Heart left ventricle (tissue), 16 donors: ENCODE data around the gene MVB12B. TPM values are rescaled to one million over a fixed set of nuclear protein-coding genes. Genes with fewer than 3 reads are reported as not detected.
"Not testable (repeated sequence)": the region's sequence is repeated elsewhere in the genome, so short reads cannot be mapped to it uniquely, and the experiment has no call there.

Experiments
- ATAC-seq, 4 donors: fragments of 200-7000 bp; cut with Tn5 transposase; one replicate each; pipeline ENCODE4 v1.9.1; 2020 to 2022; ENCODE audit warnings: moderate library complexity in 4 of 4, mild to moderate bottlenecking in 3 of 4, moderate number of reproducible peaks in 1 of 4
- DNase-seq, 5 donors: peaks; one replicate each; pipeline ENCODE4 v3.0.0-alpha.2; 2020
- H3K27ac ChIP-seq, 12 donors: fragments of 200-600 bp; sonication (generic) in 4 of 12; one replicate each; pipeline versions ENCODE4 v1.5.0 to v1.8.0; 2016 to 2022; ENCODE audit warnings: mild to moderate bottlenecking in 2 of 12
- H3K27me3 ChIP-seq, 9 donors: fragments of 200-600 bp; sonication (generic) in 2 of 9; one replicate each; pipeline versions ENCODE4 v1.5.1 to v1.8.0; 2016 to 2022; ENCODE audit warnings: mild to moderate bottlenecking in 3 of 9
- H3K36me3 ChIP-seq, 9 donors: fragments of 200-600 bp; sonication (generic) in 2 of 9; one replicate each; pipeline versions ENCODE4 v1.5.0 to v1.8.0; 2018 to 2022; ENCODE audit warnings: mild to moderate bottlenecking in 2 of 9
- H3K4me1 ChIP-seq, 12 donors: fragments of 200-600 bp; sonication (generic) in 4 of 12; one replicate each; pipeline versions ENCODE4 v1.5.0 to v1.8.0; 2016 to 2022; ENCODE audit warnings: mild to moderate bottlenecking in 3 of 12
- H3K4me3 ChIP-seq, 12 donors: fragments of 200-600 bp; sonication (generic) in 4 of 12; one replicate each; pipeline versions ENCODE4 v1.5.0 to v1.8.0; 2017 to 2022; ENCODE audit warnings: mild to moderate bottlenecking in 9 of 12, moderate library complexity in 4 of 12
- H3K9me3 ChIP-seq, 12 donors: fragments of 200-600 bp; sonication (generic) in 4 of 12; one replicate each; pipeline versions ENCODE4 v1.5.0 to v1.8.0; 2016 to 2022; ENCODE audit warnings: mild to moderate bottlenecking in 1 of 12
- POLR2A ChIP-seq, 2 donors: fragments of 450-650 bp; IDR thresholded peaks; one replicate each; pipeline ENCODE4 v1.6.1; 2017; ENCODE audit warnings: antibody characterized with exemption in 2 of 2, mild to moderate bottlenecking in 2 of 2, moderate library complexity in 2 of 2
- WGBS, 4 donors: extraction: QIAGEN DNeasy Blood & Tissue Kit in 2 of 4; methylation state at CpG; one replicate each; pipeline versions ENCODE4 v1.1.5 to v1.1.7; 2013 to 2018; 5-methylcytosine and 5-hydroxymethylcytosine counted together
- intact Hi-C, 10 donors: fragments of 100-400 bp; cut with DNase I; formaldehyde crosslinking; loops; one replicate each; pipeline versions ENCODE4 v1.11.1 to v1.14.2; 2022
- polyA plus RNA-seq, 2 donors: library from polyadenylated mRNA; stranded (reverse); fragments of 200-250 nt; gene quantifications; one replicate each; pipeline ENCODE4 v1.2.3, GENCODE V29; 2013
- total RNA-seq, 9 donors: library from RNA; depleted of rRNA in 2 of 9; stranded (reverse); fragments of >200 nt in 2 of 9; fragmentation: NEBNext Ultra II Directional in 3 of 9; extraction: Animal tissue kit (Norgen Biotek cat#: 25700) in 3 of 9; gene quantifications; one replicate each; pipeline versions ENCODE4 v1.1.0 to v1.2.4, GENCODE V29; 2016 to 2023
- TF ChIP-seq, protein P1 (sequence below), 12 donors: fragments of 200-600 bp; sonication (generic) in 4 of 12; IDR thresholded peaks; one replicate each; pipeline versions ENCODE4 v1.5.0 to v1.8.0; 2018 to 2022; ENCODE audit warnings: antibody characterized with exemption in 12 of 12, mild to moderate bottlenecking in 5 of 12
- donor health status: ischemic (EF 13 %, LVEDD 7.1; RV severe dilation, severe dysfunction).
- donor health status: healthy with polysubstance abuse.
- donor health status: DM: no; HTN: yes; CAD: no.
- donor health status: DM: no; HTN: no; CAD: no.
- donor health status: ischemic (EF 25% LVEDD 6.9; RV normal size, moderate dysfunction).
- donor health status: ischemic (EF 25% LVEDD 5.7; RV mildly dilated, moderate dysfunction).
- donor health status: healthy.
- donor health status: DM: yes; HTN: yes; CAD: no.
- donor health status: ischemic (EF 35%, LVEDD 5.7; RV mildly dilated, moderate dysfunction).
- donor health status: nonischemic (EF 11% LVEDD 7.7; RV severe dilation, severe dysfunction).
- donor health status: DM: yes; HTN: yes; CAD: no.
- donor health status: PGD.
- donor health status: ischemic (EF 29% LVEDD 5.4; RV normal size, mild dysfunction).
- donor health status: nonischemic (EF 23%, LVEDD 6.1; RV moderate dilation, normal function).

Gene MVB12B
- total and polyA plus RNA-seq, 11 donors, result 4.9 to 16.2 (median 11.0) TPM

DNA sequence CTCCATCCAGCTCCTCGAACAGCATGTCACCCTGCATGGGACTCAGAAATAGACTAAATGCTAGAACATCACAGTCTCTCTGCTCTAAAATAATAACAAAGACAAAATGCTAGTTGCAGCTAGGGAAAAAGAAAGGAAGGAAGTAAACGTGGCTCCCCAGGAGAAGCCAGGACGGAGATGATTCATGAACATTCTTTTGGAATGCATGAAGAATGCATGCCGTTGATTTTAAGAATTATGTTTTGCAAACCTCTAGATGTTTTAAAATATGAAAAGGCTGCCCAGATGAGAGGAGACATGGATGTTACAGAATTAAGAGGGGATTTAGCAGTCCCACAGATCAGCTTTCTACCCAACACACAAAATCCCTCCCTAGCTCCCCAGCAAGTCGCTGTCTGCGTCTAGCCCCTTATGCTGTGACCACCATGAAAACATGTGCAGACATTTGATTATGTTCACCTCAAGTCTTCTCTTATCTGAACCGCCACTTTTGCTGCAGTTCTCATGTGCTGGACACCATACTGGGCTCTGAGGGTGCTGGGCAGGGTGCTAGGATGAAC lies 147.7 kb downstream of the MVB12B start:
- peaks cover 0 to 52% (median 0%) of the 10 kb centered on the region in 12 donors for H3K4me1 ChIP-seq
- H3K36me3 ChIP-seq, result peaks cover 0 to 3% (median 0%) of the 10 kb centered on the region in 9 donors
- WGBS, 4 donors, result 85 to 95% (median 94%) methylated on average over 7 of the region's 7 CpGs
- no peak overlapping the region for H3K27ac ChIP-seq
- intact Hi-C loops, result no loop called here
- TF ChIP-seq, protein P1, sequence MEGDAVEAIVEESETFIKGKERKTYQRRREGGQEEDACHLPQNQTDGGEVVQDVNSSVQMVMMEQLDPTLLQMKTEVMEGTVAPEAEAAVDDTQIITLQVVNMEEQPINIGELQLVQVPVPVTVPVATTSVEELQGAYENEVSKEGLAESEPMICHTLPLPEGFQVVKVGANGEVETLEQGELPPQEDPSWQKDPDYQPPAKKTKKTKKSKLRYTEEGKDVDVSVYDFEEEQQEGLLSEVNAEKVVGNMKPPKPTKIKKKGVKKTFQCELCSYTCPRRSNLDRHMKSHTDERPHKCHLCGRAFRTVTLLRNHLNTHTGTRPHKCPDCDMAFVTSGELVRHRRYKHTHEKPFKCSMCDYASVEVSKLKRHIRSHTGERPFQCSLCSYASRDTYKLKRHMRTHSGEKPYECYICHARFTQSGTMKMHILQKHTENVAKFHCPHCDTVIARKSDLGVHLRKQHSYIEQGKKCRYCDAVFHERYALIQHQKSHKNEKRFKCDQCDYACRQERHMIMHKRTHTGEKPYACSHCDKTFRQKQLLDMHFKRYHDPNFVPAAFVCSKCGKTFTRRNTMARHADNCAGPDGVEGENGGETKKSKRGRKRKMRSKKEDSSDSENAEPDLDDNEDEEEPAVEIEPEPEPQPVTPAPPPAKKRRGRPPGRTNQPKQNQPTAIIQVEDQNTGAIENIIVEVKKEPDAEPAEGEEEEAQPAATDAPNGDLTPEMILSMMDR (IDR thresholded peaks at IDR 0.05), result no peak
- no peak for TF ChIP-seq POLR2A (IDR thresholded peaks at IDR 0.05)
- no peaks in the 10 kb centered on the region for H3K27me3 ChIP-seq
- DNase-seq (no peak), ATAC-seq (no peak)
- H3K4me3 ChIP-seq, result no peak overlapping the region
- H3K9me3 ChIP-seq, result no peaks in the 10 kb centered on the region

DNA sequence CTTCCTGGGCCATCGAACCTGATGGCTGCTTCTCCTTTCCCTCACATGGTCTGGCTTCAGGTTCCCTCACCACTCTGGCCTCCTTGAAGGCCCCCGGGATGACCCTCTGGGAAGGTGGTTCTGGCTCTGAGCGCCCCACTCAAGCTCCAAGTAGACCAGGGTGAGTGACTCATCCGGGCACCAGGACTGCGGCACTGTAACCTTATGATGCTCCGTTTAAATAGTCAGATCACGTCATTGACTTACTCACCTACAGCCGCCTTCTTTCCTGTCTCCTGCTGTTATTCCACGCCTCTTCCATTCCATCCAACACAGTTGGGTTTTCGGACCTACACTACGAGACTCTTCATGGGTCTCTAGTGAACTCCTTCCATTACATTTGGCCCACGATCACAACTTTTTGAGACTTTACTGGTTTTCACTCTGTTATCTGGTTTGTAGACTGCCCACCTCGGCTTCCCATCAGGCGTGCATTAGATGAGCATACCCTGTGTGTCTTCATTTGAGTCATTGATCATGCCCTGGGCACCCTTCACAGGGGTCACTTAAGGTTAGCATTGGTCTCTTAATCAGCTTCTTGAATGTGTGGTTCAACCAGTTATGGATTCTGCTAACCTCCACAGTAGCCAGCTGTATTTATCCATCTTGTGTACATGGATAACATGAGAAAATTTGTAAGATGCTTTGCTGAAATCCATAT lies 148.3 kb downstream of the MVB12B start:
- Histone ChIP-seq H3K9me3 (no peaks in the 10 kb centered on the region), H3K27ac (no peak overlapping the region), H3K36me3 (no peaks in the 10 kb centered on the region), H3K4me1 (peaks cover 0 to 45% (median 0%) of the 10 kb centered on the region in 12 donors), H3K4me3 (no peak overlapping the region), H3K27me3 (no peaks in the 10 kb centered on the region)
- TF ChIP-seq, protein P1 (IDR thresholded peaks at IDR 0.05), result no peak
- no peak for TF ChIP-seq POLR2A (IDR thresholded peaks at IDR 0.05)
- intact Hi-C loops, result no loop called here
- DNase-seq, result no peak
- 93 to 98% (median 96%) methylated on average over 14 of the region's 14 CpGs for WGBS, 4 donors
- ATAC-seq, result no peak

DNA sequence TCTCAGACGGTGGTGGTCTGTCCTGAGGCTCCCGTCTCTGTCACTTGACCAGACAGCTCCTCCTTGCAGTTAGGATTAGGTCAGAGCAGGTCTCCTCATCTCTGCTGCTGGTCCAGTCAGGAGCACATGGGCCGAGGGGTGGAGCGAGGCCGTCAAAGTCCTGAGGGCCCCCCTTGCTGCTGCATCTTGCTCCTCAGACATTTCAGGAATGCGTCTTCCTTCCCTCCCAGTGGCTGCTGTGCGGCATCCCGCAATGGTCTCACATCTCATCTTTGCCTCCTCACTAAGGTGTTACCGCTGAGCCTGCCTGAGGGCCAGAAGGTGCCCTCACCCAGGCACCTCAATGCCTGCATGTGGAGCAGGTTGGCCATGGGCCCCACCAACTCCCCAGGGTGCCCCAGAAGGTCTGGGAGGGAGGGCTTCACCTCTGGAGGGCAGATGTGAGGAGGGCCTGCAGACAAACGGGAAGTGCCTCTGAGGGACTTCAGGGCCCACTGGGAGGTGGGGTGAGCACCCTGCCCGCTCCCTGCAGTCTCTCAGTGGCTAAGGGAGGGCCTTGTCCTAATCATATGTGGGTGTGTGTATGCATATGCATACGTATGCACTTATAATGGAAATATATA lies 149.4 kb downstream of the MVB12B start:
- peaks cover 0 to 35% (median 0%) of the 10 kb centered on the region in 12 donors for H3K4me1 ChIP-seq
- intact Hi-C loops, result no loop called here
- H3K27ac ChIP-seq, result no peak overlapping the region
- no peaks in the 10 kb centered on the region for H3K9me3 ChIP-seq
- ATAC-seq (no peak), DNase-seq (peak in 1 of 5 donors; percentile 47)
- TF ChIP-seq, protein P1 (IDR thresholded peaks at IDR 0.05), result no peak
- TF ChIP-seq POLR2A (IDR thresholded peaks at IDR 0.05), result no peak
- H3K27me3 ChIP-seq, result no peaks in the 10 kb centered on the region
- H3K36me3 ChIP-seq, result peaks cover 0 to 7% (median 0%) of the 10 kb centered on the region in 9 donors
- 90 to 93% (median 91%) methylated on average over 11 to 12 of the region's 12 CpGs for WGBS, 4 donors
- H3K4me3 ChIP-seq, result no peak overlapping the region

DNA sequence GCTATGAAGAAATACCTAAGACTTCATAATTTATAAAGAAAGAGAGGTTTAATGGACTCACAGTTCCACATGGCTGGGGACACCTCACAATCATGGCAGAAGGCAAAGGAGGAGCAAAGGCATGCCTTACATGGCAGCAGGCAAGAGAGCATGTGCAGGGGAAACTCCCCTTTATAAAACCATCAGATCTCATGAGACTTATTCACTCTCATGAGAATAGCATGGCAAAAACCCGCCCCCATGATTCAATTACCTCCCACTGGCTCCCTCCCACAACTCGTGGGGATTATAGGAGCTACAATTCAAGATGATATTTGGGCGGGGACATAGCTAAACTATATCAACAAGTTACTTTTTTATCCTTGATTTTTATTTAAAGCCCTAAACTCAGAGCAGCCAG lies 150.8 kb downstream of the MVB12B start:
- H3K4me3 ChIP-seq, ATAC-seq, H3K9me3 ChIP-seq, intact Hi-C loops, H3K36me3 ChIP-seq, H3K27ac ChIP-seq, H3K27me3 ChIP-seq, DNase-seq: not testable (repeated sequence)
- 84 to 87% (median 86%) methylated on average over 3 of the region's 3 CpGs for WGBS, 4 donors
- H3K4me1 ChIP-seq, result peaks cover 0 to 21% (median 0%) of the 10 kb centered on the region in 12 donors
